GM23338 (cell line): ENCODE results near the gene RBPJ. TPM values are rescaled to one million over a fixed set of nuclear protein-coding genes. Genes with fewer than 3 reads are reported as not detected.

Experiments
- ATAC-seq: fragments of 200-7000 bp; cut with Tn5 transposase; 3 replicates; pipeline ENCODE4 v1.9.1; 2020
- DNase-seq: peaks from one replicate; pipeline ENCODE4 v3.0.0-alpha.2; 2015; ENCODE audit warnings: low spot score
- H2AFZ ChIP-seq: fragments of 200-600 bp; sonication (generic); 2 replicates; pipeline ENCODE4 v1.8.0; 2016; ENCODE audit warnings: antibody characterized with exemption, mild to moderate bottlenecking, moderate library complexity
- H3F3A ChIP-seq: fragments of 200-600 bp; sonication (generic); replicated peaks from 2 replicates; pipeline ENCODE4 v1.8.0; 2017; ENCODE audit warnings: antibody characterized with exemption, mixed run types, low read depth
- H3K27ac ChIP-seq: fragments of 200-600 bp; sonication (generic); 2 replicates; pipeline ENCODE4 v1.6.1; 2016; ENCODE audit warnings: low read depth
- H3K27me3 ChIP-seq: fragments of 200-600 bp; sonication (generic); 2 replicates; pipeline ENCODE4 v1.8.0; 2016; ENCODE audit warnings: mild to moderate bottlenecking, mixed run types, moderate library complexity; ENCODE audit not compliant: insufficient read depth
- H3K36me3 ChIP-seq: fragments of 200-600 bp; sonication (generic); 2 replicates; pipeline ENCODE4 v1.8.0; 2016; ENCODE audit warnings: mild to moderate bottlenecking; ENCODE audit not compliant: insufficient read depth
- H3K4me1 ChIP-seq: fragments of 200-600 bp; sonication (generic); 2 replicates; pipeline ENCODE4 v1.8.0; 2016; ENCODE audit warnings: mild to moderate bottlenecking, moderate library complexity; ENCODE audit not compliant: insufficient read depth
- H3K4me2 ChIP-seq: fragments of 200-600 bp; sonication (generic); 2 replicates; pipeline ENCODE4 v1.7.1; 2017; ENCODE audit warnings: mixed run types
- H3K4me3 ChIP-seq: fragments of 200-600 bp; sonication (generic); 2 replicates; pipeline ENCODE4 v1.6.1; 2016; ENCODE audit warnings: mixed run types
- H3K79me2 ChIP-seq: fragments of 200-600 bp; sonication (generic); replicated peaks from 2 replicates; pipeline ENCODE4 v1.8.0; 2017; ENCODE audit warnings: mild to moderate bottlenecking; ENCODE audit not compliant: insufficient read depth
- H3K9me2 ChIP-seq: fragments of 200-600 bp; sonication (generic); 2 replicates; pipeline ENCODE4 v1.8.0; 2017; ENCODE audit not compliant: insufficient read depth
- H4K20me1 ChIP-seq: fragments of 200-600 bp; sonication (generic); replicated peaks from 2 replicates; pipeline ENCODE4 v1.8.0; 2017; ENCODE audit warnings: mild to moderate bottlenecking; ENCODE audit not compliant: insufficient read depth
- H3K27ac Mint-ChIP-seq: 2 replicates; pipeline ENCODE4 v1.8.0; 2020; ENCODE audit warnings: inconsistent platforms, mild to moderate bottlenecking, moderate library complexity, mixed read lengths
- H3K27me3 Mint-ChIP-seq: 3 replicates; pipeline ENCODE4 v1.8.0; 2022; ENCODE audit warnings: low read depth, mild to moderate bottlenecking, moderate library complexity, mixed read lengths, inconsistent platforms; ENCODE audit not compliant: insufficient read depth, poor library complexity
- H3K36me3 Mint-ChIP-seq: 3 replicates; pipeline ENCODE4 v1.8.0; 2021; ENCODE audit warnings: low read depth, mild to moderate bottlenecking, inconsistent platforms, moderate library complexity, mixed read lengths
- H3K4me1 Mint-ChIP-seq: 3 replicates; pipeline ENCODE4 v1.8.0; 2020; ENCODE audit warnings: mild to moderate bottlenecking, inconsistent platforms, mixed read lengths
- H3K4me3 Mint-ChIP-seq: 3 replicates; pipeline ENCODE4 v1.8.0; 2021; ENCODE audit warnings: moderate library complexity, mild to moderate bottlenecking, inconsistent platforms, mixed read lengths
- H3K9me3 Mint-ChIP-seq: 3 replicates; pipeline ENCODE4 v1.8.0; 2020; ENCODE audit warnings: moderate library complexity, mild to moderate bottlenecking, inconsistent platforms, mixed read lengths
- CREB1 ChIP-seq: fragments of 250-450 bp; sonication (Bioruptor Pico); IDR thresholded peaks from 2 replicates; pipeline ENCODE4 v1.5.0; 2020; ENCODE audit warnings: low read depth, mild to moderate bottlenecking, moderate library complexity
- EZH2 ChIP-seq: fragments of 200-600 bp; sonication (generic); IDR thresholded peaks from one replicate; pipeline ENCODE4 v1.8.0; 2017; ENCODE audit warnings: antibody characterized with exemption, mild to moderate bottlenecking, low read depth; ENCODE audit not compliant: unreplicated experiment
- EZH2phosphoT487 ChIP-seq: fragments of 200-600 bp; sonication (generic); IDR thresholded peaks from one replicate; pipeline ENCODE4 v1.8.1; 2018; ENCODE audit warnings: antibody characterized with exemption; ENCODE audit not compliant: unreplicated experiment
- JUNB ChIP-seq: IDR thresholded peaks from one replicate; pipeline ENCODE4 v1.6.1; 2016; ENCODE audit warnings: antibody characterized with exemption; ENCODE audit not compliant: unreplicated experiment
- NANOG ChIP-seq: IDR thresholded peaks from 2 replicates; pipeline ENCODE4 v1.6.1; 2016; ENCODE audit warnings: antibody characterized with exemption, borderline replicate concordance
- POLR2AphosphoS5 ChIP-seq: IDR thresholded peaks from 2 replicates; pipeline ENCODE4 v1.6.1; 2016; ENCODE audit warnings: antibody characterized with exemption, low read depth
- STAT1 ChIP-seq: IDR thresholded peaks from one replicate; pipeline ENCODE4 v1.6.1; 2016; ENCODE audit warnings: antibody characterized with exemption; ENCODE audit not compliant: unreplicated experiment
- ZNF114 ChIP-seq: fragments of 250-450 bp; sonication (Bioruptor Pico); IDR thresholded peaks from 2 replicates; pipeline ENCODE4 v1.5.0; 2020; ENCODE audit warnings: mild to moderate bottlenecking, moderate library complexity
- ZNF331 ChIP-seq: fragments of 250-450 bp; sonication (Bioruptor Pico); IDR thresholded peaks from 2 replicates; pipeline ENCODE4 v1.5.0; 2020; ENCODE audit warnings: low read depth, mild to moderate bottlenecking, moderate library complexity
- polyA plus RNA-seq: library from polyadenylated mRNA; unstranded; fragments of >200 nt; fragmentation: Nextera tagmentation; extraction: Ambion mirVana; gene quantifications from 2 replicates; pipeline ENCODE4 v1.2.1, GENCODE V29; 2016
- total RNA-seq: library from RNA; depleted of rRNA; stranded (reverse); fragments of >200 nt; shearing (Covaris generic); gene quantifications from 2 replicates; pipeline ENCODE4 v1.2.3, GENCODE V29; 2014
- TF ChIP-seq, protein P1 (sequence below): fragments of 250-450 bp; sonication (Bioruptor Pico); IDR thresholded peaks from 2 replicates; pipeline ENCODE4 v1.5.0; 2020; ENCODE audit warnings: mild to moderate bottlenecking, moderate library complexity
- TF ChIP-seq, protein P2 (sequence below): IDR thresholded peaks from 2 replicates; pipeline ENCODE4 v1.6.1; 2016; ENCODE audit warnings: antibody characterized with exemption
- TF ChIP-seq, protein P3 (sequence below): IDR thresholded peaks from one replicate; pipeline ENCODE4 v1.6.1; 2018; ENCODE audit warnings: antibody characterized with exemption; ENCODE audit not compliant: unreplicated experiment
- TF ChIP-seq, protein P4 (sequence below), 2 experiments: fragments of 200-600 bp in 1 of 2; sonication (generic) in 1 of 2; conservative IDR thresholded peaks; 2 replicates each; pipeline versions ENCODE4 v1.5.1 to v1.6.1; 2016 to 2017; ENCODE audit warnings: antibody characterized with exemption in 2 of 2, low read depth in 2 of 2, mild to moderate bottlenecking in 2 of 2, moderate library complexity in 1 of 2

Gene RBPJ
- total and polyA plus RNA-seq, 2 experiments from 2014 or later: 212 to 457 TPM

DNA sequence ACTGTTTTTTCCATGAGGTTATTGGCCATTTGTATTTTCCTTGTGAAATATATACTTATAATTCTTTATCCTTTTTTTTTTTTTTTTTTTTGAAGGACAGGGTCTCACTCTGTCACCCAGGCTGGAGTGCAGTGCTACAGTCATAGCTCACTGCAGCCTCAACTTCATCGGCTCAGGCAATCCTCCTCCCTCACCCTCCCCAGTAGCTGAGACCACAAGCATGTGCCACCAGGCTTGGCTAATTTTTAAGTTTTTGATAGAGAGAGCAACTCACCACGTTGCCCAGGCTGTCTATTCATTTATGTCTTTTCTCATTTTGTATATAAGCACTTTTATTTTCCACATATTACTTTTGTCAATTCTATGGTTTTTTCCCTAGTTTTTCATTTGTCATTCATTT is 16.8 kb downstream of the RBPJ start:
- no peak for DNase-seq
- Histone ChIP-seq H3F3A (no peaks in the 10 kb centered on the region; the same call in 1 of the 2 replicates), H3K36me3 (no peaks in the 10 kb centered on the region), H3K4me3 (no peak overlapping the region), H3K4me1 (peaks cover 57% of the 10 kb centered on the region), H3K9me2 (no peaks in the 10 kb centered on the region), H4K20me1 (peaks cover 80% of the 10 kb centered on the region), H3K27me3 (no peaks in the 10 kb centered on the region), H3K27ac (no peak overlapping the region), H3K79me2 (peaks cover 100% of the 10 kb centered on the region), H2AFZ (no peak overlapping the region), H3K4me2 (no peak overlapping the region)
- TF ChIP-seq, protein P1, sequence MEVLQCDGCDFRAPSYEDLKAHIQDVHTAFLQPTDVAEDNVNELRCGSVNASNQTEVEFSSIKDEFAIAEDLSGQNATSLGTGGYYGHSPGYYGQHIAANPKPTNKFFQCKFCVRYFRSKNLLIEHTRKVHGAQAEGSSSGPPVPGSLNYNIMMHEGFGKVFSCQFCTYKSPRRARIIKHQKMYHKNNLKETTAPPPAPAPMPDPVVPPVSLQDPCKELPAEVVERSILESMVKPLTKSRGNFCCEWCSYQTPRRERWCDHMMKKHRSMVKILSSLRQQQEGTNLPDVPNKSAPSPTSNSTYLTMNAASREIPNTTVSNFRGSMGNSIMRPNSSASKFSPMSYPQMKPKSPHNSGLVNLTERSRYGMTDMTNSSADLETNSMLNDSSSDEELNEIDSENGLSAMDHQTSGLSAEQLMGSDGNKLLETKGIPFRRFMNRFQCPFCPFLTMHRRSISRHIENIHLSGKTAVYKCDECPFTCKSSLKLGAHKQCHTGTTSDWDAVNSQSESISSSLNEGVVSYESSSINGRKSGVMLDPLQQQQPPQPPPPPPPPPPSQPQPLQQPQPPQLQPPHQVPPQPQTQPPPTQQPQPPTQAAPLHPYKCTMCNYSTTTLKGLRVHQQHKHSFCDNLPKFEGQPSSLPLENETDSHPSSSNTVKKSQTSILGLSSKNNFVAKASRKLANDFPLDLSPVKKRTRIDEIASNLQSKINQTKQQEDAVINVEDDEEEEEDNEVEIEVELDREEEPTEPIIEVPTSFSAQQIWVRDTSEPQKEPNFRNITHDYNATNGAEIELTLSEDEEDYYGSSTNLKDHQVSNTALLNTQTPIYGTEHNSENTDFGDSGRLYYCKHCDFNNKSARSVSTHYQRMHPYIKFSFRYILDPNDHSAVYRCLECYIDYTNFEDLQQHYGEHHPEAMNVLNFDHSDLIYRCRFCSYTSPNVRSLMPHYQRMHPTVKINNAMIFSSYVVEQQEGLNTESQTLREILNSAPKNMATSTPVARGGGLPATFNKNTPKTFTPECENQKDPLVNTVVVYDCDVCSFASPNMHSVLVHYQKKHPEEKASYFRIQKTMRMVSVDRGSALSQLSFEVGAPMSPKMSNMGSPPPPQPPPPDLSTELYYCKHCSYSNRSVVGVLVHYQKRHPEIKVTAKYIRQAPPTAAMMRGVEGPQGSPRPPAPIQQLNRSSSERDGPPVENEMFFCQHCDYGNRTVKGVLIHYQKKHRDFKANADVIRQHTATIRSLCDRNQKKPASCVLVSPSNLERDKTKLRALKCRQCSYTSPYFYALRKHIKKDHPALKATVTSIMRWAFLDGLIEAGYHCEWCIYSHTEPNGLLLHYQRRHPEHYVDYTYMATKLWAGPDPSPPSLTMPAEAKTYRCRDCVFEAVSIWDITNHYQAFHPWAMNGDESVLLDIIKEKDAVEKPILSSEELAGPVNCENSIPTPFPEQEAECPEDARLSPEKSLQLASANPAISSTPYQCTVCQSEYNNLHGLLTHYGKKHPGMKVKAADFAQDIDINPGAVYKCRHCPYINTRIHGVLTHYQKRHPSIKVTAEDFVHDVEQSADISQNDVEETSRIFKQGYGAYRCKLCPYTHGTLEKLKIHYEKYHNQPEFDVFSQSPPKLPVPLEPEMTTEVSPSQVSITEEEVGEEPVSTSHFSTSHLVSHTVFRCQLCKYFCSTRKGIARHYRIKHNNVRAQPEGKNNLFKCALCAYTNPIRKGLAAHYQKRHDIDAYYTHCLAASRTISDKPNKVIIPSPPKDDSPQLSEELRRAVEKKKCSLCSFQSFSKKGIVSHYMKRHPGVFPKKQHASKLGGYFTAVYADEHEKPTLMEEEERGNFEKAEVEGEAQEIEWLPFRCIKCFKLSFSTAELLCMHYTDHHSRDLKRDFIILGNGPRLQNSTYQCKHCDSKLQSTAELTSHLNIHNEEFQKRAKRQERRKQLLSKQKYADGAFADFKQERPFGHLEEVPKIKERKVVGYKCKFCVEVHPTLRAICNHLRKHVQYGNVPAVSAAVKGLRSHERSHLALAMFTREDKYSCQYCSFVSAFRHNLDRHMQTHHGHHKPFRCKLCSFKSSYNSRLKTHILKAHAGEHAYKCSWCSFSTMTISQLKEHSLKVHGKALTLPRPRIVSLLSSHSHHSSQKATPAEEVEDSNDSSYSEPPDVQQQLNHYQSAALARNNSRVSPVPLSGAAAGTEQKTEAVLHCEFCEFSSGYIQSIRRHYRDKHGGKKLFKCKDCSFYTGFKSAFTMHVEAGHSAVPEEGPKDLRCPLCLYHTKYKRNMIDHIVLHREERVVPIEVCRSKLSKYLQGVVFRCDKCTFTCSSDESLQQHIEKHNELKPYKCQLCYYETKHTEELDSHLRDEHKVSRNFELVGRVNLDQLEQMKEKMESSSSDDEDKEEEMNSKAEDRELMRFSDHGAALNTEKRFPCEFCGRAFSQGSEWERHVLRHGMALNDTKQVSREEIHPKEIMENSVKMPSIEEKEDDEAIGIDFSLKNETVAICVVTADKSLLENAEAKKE (CRISPR knock-in tag): no peak
- TF ChIP-seq, protein P2, sequence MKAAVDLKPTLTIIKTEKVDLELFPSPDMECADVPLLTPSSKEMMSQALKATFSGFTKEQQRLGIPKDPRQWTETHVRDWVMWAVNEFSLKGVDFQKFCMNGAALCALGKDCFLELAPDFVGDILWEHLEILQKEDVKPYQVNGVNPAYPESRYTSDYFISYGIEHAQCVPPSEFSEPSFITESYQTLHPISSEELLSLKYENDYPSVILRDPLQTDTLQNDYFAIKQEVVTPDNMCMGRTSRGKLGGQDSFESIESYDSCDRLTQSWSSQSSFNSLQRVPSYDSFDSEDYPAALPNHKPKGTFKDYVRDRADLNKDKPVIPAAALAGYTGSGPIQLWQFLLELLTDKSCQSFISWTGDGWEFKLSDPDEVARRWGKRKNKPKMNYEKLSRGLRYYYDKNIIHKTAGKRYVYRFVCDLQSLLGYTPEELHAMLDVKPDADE: no peak
- no peak for TF ChIP-seq EZH2
- TF ChIP-seq ZNF331 (CRISPR knock-in tag): no peak
- TF ChIP-seq, protein P3, sequence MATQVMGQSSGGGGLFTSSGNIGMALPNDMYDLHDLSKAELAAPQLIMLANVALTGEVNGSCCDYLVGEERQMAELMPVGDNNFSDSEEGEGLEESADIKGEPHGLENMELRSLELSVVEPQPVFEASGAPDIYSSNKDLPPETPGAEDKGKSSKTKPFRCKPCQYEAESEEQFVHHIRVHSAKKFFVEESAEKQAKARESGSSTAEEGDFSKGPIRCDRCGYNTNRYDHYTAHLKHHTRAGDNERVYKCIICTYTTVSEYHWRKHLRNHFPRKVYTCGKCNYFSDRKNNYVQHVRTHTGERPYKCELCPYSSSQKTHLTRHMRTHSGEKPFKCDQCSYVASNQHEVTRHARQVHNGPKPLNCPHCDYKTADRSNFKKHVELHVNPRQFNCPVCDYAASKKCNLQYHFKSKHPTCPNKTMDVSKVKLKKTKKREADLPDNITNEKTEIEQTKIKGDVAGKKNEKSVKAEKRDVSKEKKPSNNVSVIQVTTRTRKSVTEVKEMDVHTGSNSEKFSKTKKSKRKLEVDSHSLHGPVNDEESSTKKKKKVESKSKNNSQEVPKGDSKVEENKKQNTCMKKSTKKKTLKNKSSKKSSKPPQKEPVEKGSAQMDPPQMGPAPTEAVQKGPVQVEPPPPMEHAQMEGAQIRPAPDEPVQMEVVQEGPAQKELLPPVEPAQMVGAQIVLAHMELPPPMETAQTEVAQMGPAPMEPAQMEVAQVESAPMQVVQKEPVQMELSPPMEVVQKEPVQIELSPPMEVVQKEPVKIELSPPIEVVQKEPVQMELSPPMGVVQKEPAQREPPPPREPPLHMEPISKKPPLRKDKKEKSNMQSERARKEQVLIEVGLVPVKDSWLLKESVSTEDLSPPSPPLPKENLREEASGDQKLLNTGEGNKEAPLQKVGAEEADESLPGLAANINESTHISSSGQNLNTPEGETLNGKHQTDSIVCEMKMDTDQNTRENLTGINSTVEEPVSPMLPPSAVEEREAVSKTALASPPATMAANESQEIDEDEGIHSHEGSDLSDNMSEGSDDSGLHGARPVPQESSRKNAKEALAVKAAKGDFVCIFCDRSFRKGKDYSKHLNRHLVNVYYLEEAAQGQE: no peak
- no peak for TF ChIP-seq STAT1
- no peak for TF ChIP-seq EZH2phosphoT487
- no peak for TF ChIP-seq POLR2AphosphoS5
- no peak for TF ChIP-seq ZNF114 (CRISPR knock-in tag)
- TF ChIP-seq, protein P4, sequence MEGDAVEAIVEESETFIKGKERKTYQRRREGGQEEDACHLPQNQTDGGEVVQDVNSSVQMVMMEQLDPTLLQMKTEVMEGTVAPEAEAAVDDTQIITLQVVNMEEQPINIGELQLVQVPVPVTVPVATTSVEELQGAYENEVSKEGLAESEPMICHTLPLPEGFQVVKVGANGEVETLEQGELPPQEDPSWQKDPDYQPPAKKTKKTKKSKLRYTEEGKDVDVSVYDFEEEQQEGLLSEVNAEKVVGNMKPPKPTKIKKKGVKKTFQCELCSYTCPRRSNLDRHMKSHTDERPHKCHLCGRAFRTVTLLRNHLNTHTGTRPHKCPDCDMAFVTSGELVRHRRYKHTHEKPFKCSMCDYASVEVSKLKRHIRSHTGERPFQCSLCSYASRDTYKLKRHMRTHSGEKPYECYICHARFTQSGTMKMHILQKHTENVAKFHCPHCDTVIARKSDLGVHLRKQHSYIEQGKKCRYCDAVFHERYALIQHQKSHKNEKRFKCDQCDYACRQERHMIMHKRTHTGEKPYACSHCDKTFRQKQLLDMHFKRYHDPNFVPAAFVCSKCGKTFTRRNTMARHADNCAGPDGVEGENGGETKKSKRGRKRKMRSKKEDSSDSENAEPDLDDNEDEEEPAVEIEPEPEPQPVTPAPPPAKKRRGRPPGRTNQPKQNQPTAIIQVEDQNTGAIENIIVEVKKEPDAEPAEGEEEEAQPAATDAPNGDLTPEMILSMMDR (conservative IDR thresholded peaks at IDR 0.05; ENCODE audit: low read depth in 2 of 2): no peak
- no peak for TF ChIP-seq JUNB
- TF ChIP-seq CREB1 (CRISPR knock-in tag): no peak
- no peak for TF ChIP-seq NANOG
- H3K36me3 Mint-ChIP-seq: peaks cover 4% of the 10 kb centered on the region; the same call in 1 of the 3 replicates
- H3K27me3 Mint-ChIP-seq: no peaks in the 10 kb centered on the region
- peaks cover 52% of the 10 kb centered on the region for H3K4me1 Mint-ChIP-seq
- no peaks in the 10 kb centered on the region for H3K9me3 Mint-ChIP-seq
- ATAC-seq: no peak
- no peak overlapping the region for H3K27ac Mint-ChIP-seq
- no peak overlapping the region for H3K4me3 Mint-ChIP-seq
